ENCODE data around the gene ADGRV1. TPM values are rescaled to one million over a fixed set of nuclear protein-coding genes. Genes with fewer than 3 reads are reported as not detected.

The ADGRV1 gene
- total and polyA plus RNA-seq, 9 of the 15 experiments (the other 6 are each of a cell fraction or from before 2014, with no cell fraction given), result 21.7 to 156 (median 58.2) TPM

GRCh38 chr5:91030521-91031401 lies 472.2 kb downstream of the ADGRV1 start:
- H3K4me3 ChIP-seq, result no peak overlapping the region
- H4K20me1 ChIP-seq (replicated peaks; ENCODE audit: control insufficient read depth, insufficient read depth, low read length), result no peaks in the 10 kb centered on the region
- no peak overlapping the region for H3K27ac ChIP-seq (ENCODE audit: extremely low read depth, low read depth, low read length)
- H3K27me3 ChIP-seq (ENCODE audit: control insufficient read depth in 2 of 2, insufficient read depth in 2 of 2, low read length in 2 of 2), result no peaks in the 10 kb centered on the region
- no peak overlapping the region for H2AFZ ChIP-seq (ENCODE audit: low read depth, low read length)
- TF ChIP-seq HINFP (tag; conservative IDR thresholded peaks at IDR 0.05; ENCODE audit: low read depth) (no peak), RBM22 (IDR thresholded peaks at IDR 0.05; ENCODE audit: low read depth, low read length, poor library complexity, severe bottlenecking) (no peak), ATF1 (CRISPR knock-in tag; IDR thresholded peaks at IDR 0.05) (no peak), ATF1 (tag; IDR thresholded peaks at IDR 0.05) (no peak), ZBTB33 (CRISPR knock-in tag; IDR thresholded peaks at IDR 0.05) (no peak), ZBTB2 (IDR thresholded peaks at IDR 0.05) (no peak), BRF2 (IDR thresholded peaks at IDR 0.05; ENCODE audit: borderline replicate concordance, insufficient read depth, insufficient read length) (no peak), ZNF347 (CRISPR knock-in tag; IDR thresholded peaks at IDR 0.05; ENCODE audit: low read depth) (no peak), HOXB6 (CRISPR knock-in tag; IDR thresholded peaks at IDR 0.05; ENCODE audit: borderline replicate concordance) (no peak), ZNF668 (CRISPR knock-in tag; IDR thresholded peaks at IDR 0.05) (no peak), SMARCE1 (IDR thresholded peaks at IDR 0.05) (no peak)
- no TSS peak for BruUV-seq (replicated peaks)
- POLR2A ChIA-PET, result no interaction called here
- no peak for DNase-seq (ENCODE audit: extremely low read depth in 1 of 4, low spot score in 3 of 4)
- H3K79me2 ChIP-seq (ENCODE audit: control insufficient read depth, insufficient read depth, low read length), result no peaks in the 10 kb centered on the region
- no peak for FAIRE-seq
- H3K9ac ChIP-seq (ENCODE audit: insufficient read depth in 1 of 2, low read depth in 2 of 2, low read length in 2 of 2), result no peak overlapping the region
- in situ Hi-C loops (cut with MboI) (no loop called here), intact Hi-C loops (cut with micrococcal nuclease) (no loop called here)
- CTCF ChIA-PET (ENCODE audit: low intra/inter-chr PET ratio), result no interaction called here
- H3K4me2 ChIP-seq (ENCODE audit: insufficient read depth, low read length), result no peak overlapping the region
- no peaks in the 10 kb centered on the region for H3K9me1 ChIP-seq (ENCODE audit: control insufficient read depth, insufficient read depth, low read length)
- WGBS (ENCODE audit: insufficient coverage, low coverage, missing lambda C conversion rate), result 58% methylated on average over 6 of the region's 6 CpGs
- no peaks in the 10 kb centered on the region for H3K36me3 ChIP-seq (ENCODE audit: control insufficient read depth, insufficient read depth, low read length)
- no peaks in the 10 kb centered on the region for H3K9me3 ChIP-seq (replicated peaks; ENCODE audit: control insufficient read depth, insufficient read depth, low read depth, low read length)
- ATAC-seq, result no peak
- H3K4me1 ChIP-seq (replicated peaks in 1 of 2; ENCODE audit: control insufficient read depth in 2 of 2, insufficient read depth in 2 of 2, low read length in 2 of 2), result peaks cover 0 to 9% of the 10 kb centered on the region in 2 experiments; a peak in 2 of 5 replicates

All from K562 (cell line).